SHP77 (cell line): ENCODE measurements around the gene FREM1.

ENCODE experiments used
- DNase-seq, 2 experiments: peaks; one replicate each; lab custom pipeline; 2025; lab: John Stamatoyannopoulos, UW

FREM1 gene

DNA sequence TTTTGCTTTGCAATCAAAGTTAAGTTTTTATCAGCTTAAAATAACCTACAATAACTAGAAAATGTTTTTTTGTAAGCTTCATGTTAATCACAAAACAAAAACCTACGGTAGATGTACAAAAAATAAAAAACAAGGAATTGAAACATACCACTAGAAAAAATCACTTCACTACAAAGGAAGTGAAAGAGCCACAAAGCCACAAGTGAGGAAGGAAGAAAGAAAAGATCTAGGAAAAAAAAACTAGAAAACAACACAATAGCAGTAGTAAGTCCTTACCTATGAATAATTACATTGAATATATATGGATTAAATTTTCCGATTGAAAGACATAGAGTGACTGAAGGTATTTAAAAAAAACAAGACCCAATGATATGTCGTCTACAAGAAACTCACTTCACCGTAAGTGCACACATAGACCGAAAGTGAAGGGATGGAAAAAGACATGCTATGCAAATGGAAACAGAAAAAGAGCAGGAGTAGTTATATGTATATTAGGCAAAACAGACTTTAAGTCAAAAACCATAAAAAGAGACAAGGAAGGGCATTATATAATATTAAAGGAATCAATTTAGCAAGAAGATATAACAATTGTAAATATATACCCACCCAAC lies 203.6 kb downstream of the FREM1 start:
- no peak for DNase-seq

GRCh38 chr9:14705079-14705478 lies 205.1 kb downstream of the FREM1 start:
- DNase-seq: no peak

GRCh38 chr9:14704281-14704680 lies 205.9 kb downstream of the FREM1 start:
- DNase-seq: no peak

DNA sequence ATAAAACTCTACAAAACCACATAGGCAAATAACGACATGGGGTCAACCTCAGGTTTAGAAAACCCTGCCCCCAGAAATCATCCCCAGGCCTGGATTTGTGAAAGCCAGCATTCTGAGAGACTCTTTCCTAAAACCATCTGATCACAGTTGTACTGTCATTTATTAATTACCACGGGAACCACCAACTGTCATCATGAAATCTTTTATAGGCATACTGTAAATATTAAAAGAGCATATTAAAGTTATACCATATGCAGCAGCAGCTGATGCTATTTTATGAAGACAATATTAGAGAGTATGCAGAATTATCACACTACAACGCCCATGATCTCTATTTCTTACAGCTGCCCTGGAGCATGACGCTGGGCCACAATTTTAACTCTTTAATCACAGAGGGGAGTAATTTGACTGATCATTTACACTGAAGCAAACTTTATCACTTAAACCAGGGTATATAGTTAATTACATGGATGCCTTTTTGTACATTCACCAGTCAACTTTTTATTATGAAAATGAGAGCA lies 208.0 kb downstream of the FREM1 start:
- no peak for DNase-seq

DNA sequence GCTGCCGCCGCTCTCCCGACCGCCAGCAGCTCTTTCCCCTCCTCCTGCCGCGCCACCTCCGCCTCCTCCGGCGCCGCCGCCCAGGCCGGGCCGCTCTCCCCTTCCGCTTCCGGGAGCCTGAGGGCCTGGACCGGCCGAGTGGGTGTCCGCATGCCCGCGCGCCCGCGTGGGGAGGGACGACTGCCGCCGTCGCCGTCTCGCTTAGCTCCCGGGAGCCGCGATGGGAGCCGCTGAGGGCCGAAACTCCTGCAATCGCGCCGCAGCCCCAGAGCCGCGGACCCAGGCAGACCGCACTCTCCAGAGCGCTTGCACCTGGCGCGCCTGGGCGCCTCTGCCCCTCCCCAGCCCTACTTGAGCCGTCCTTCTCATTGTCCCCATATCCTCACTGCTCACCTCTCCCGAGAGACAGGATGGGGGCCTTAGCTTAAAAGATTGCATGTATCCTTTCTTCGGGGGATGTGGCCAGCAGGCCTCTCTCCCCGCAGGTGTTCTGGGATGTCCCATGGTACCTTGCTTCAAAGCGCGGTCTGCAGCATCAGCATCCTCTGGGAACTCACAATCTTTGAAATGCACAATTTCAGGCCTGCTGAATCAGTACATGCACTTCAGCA lies 216.9 kb downstream of the FREM1 start, which contains the start of gene ZDHHC21:
Gene ZDHHC21 (minus strand): TSS at position 182 of the 611 bp plus-strand sequence. CDS start 19,092 bp downstream, outside the sequence.
- peak; percentile 12 to 30 for DNase-seq

- DNase-seq: no peak
Measured at GRCh38 chr9:14692470-14693250, 217.6 kb downstream of the FREM1 start.

DNA sequence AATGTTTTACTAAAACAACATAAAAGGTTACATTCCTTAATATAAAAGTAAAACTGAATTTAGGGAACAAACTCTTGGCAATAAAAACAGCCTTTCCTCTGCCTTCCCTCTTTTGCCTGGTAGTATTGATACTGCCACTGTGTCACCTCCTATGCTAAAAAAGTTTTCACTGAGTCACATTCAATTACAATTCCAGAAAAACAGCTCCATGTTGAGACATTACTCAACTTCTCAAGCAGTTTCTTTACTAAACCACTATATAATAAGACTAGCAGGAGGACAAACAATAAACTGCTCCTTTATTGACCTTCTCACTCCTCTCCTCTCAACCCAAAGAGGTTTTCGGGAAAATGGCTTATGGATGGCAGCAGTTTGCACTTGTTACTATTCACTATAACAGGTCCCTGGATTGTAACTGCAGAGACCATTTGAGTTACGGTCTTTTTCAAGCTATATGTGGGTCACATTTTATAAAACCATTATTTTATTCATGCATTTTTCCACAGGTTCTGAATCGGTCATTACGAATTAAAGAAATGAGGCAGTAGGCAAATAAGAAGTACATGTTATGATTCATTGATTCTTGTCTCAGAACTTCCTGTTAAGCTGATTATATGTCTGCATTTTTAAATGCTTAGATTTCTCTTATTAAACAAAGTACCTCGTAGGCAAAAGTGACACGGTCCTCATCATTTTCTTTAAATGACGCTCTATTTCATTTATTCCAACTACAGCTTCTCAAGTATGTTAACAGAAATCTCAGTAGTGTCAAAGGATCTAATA lies 219.1 kb downstream of the FREM1 start:
- no peak for DNase-seq

DNA sequence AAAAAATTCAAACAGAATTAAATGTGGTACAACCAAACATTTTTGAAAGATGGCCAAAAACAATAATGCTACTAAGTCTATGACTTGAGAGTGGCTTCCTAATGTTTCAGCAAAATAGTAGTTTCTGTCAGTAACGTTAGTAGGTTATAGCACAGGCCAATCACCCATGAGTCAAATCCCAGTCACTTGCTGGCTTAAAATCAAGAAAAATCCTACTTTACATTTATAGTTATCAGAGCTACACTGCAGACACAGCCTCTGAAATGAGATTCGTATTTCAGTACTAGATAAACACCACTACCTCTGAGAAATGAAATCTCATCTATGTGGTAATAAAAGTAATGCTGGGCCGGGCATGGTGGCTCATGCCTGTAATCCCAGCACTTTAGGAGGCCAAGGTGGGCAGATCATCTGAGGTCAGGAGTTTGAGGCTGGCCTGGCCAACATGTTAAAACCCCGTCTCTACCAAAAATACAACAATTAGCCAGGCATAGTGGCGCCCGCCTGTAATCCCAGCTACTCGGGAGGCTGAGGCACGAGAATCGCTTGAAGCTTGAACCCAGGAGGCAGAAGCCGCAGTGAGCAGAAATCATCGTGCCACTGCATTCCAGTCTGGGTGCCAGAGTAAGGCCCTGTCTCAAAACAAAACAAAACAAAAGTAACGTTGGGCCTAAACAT lies 223.0 kb downstream of the FREM1 start:
- DNase-seq: no peak

DNA sequence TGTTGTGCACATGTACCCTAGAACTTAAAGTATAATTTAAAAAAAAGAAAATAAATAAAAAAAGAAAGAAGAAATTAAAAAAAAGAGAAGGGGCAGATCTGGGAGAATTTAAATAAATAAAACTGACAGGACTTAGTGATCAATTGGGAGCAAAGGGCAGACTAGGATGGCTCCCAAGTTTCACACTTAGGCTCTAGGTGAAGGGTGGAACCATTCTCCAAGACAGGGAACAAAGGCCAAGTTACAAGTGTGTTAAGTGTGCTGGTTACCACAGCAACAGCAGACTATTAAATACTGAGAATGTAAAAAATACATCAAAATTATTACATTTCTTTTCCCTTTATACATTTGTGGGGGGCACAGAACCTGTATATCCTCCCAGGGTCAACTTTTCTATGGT lies 224.1 kb downstream of the FREM1 start:
- no peak for DNase-seq
